Keratinocyte (primary cell): Measurements from ENCODE around the gene IL1RL1. TPM values are rescaled to one million over a fixed set of nuclear protein-coding genes. Genes with fewer than 3 reads are reported as not detected.

Experiments used
- DNase-seq: peaks from one replicate; pipeline ENCODE4 v3.0.0-alpha.2; 2011; ENCODE audit warnings: low read depth, missing footprints, low spot score
- FAIRE-seq: peaks from 2 replicates; lab custom pipeline; 2011; peaks lifted over from hg19 to GRCh38; lab: Jason Lieb, UNC
- H2AFZ ChIP-seq: 2 replicates; pipeline ENCODE4 v1.6.0; 2012; ENCODE audit warnings: low read length, control low read depth, inconsistent platforms; ENCODE audit not compliant: control insufficient read depth
- H3K27ac ChIP-seq: 2 replicates; pipeline ENCODE4 v1.5.1; 2011; ENCODE audit warnings: low read length; ENCODE audit not compliant: control insufficient read depth, insufficient read depth
- H3K27me3 ChIP-seq: 3 replicates; pipeline ENCODE4 v1.6.0; 2011; ENCODE audit warnings: low read length; ENCODE audit not compliant: control insufficient read depth, insufficient read depth; ENCODE audit errors: extremely low read depth
- H3K36me3 ChIP-seq, 2 experiments: 2 replicates in 1 of 2; 3 replicates in 1 of 2; pipeline ENCODE4 v1.5.1; 2011; ENCODE audit warnings: low read length in 2 of 2, mild to moderate bottlenecking in 1 of 2; ENCODE audit not compliant: control insufficient read depth in 2 of 2, insufficient read depth in 2 of 2; ENCODE audit errors: extremely low read depth in 1 of 2
- H3K4me1 ChIP-seq: 3 replicates; pipeline ENCODE4 v1.5.1; 2011; ENCODE audit warnings: low read length; ENCODE audit not compliant: control insufficient read depth, insufficient read depth; ENCODE audit errors: extremely low read depth
- H3K4me2 ChIP-seq: 3 replicates; pipeline ENCODE4 v1.6.0; 2011; ENCODE audit warnings: low read depth, low read length; ENCODE audit not compliant: control insufficient read depth, insufficient read depth; ENCODE audit errors: extremely low read depth
- H3K4me3 ChIP-seq, 3 experiments: fragments of 200-600 bp in 1 of 3; sonication (generic) in 1 of 3; 2 replicates in 2 of 3; 3 replicates in 1 of 3; pipeline ENCODE4 v1.5.1; 2011 to 2016; ENCODE audit warnings: low read length in 3 of 3, mild to moderate bottlenecking in 3 of 3, control low read depth in 2 of 3, inconsistent platforms in 1 of 3, low read depth in 1 of 3, mixed read lengths in 1 of 3, mixed run types in 1 of 3, moderate library complexity in 1 of 3; ENCODE audit not compliant: control insufficient read depth in 2 of 3, insufficient read depth in 2 of 3; ENCODE audit errors: extremely low read depth in 1 of 3
- H3K79me2 ChIP-seq: 2 replicates; pipeline ENCODE4 v1.6.0; 2012; ENCODE audit warnings: low read length; ENCODE audit not compliant: control insufficient read depth, insufficient read depth
- H3K9ac ChIP-seq: 3 replicates; pipeline ENCODE4 v1.6.0; 2011; ENCODE audit warnings: low read length; ENCODE audit not compliant: control insufficient read depth, insufficient read depth; ENCODE audit errors: extremely low read depth
- H3K9me1 ChIP-seq: 3 replicates; pipeline ENCODE4 v1.6.0; 2011; ENCODE audit warnings: low read length; ENCODE audit not compliant: control insufficient read depth, insufficient read depth; ENCODE audit errors: extremely low read depth
- H3K9me3 ChIP-seq: 2 replicates; pipeline ENCODE4 v1.5.1; 2012; ENCODE audit warnings: low read depth, low read length; ENCODE audit not compliant: control insufficient read depth
- H4K20me1 ChIP-seq: 3 replicates; pipeline ENCODE4 v1.6.0; 2011; ENCODE audit warnings: low read length; ENCODE audit not compliant: control insufficient read depth, insufficient read depth; ENCODE audit errors: extremely low read depth
- CTCF ChIP-seq, 3 experiments: IDR thresholded peaks in 1 of 3; conservative IDR thresholded peaks in 1 of 3; optimal IDR thresholded peaks in 1 of 3; 2 replicates in 2 of 3; 3 replicates in 1 of 3; pipeline versions ENCODE3 to v1.5.1; 2011; ENCODE audit warnings: low read length in 3 of 3, mild to moderate bottlenecking in 3 of 3, moderate library complexity in 2 of 3, control low read depth in 1 of 3, inconsistent platforms in 1 of 3; ENCODE audit not compliant: insufficient read depth in 2 of 3; ENCODE audit errors: extremely low read depth in 1 of 3
- EZH2 ChIP-seq: IDR thresholded peaks from one replicate; pipeline ENCODE4 v1.6.1; 2012; ENCODE audit warnings: inconsistent platforms, mild to moderate bottlenecking, low read length, moderate library complexity
- dilution Hi-C: fragments of 300-500 bp; cut with MboI; formaldehyde crosslinking; loops from one replicate; pipeline ENCODE4 v1.7.0; 2020; ENCODE audit warnings: low sequenced_read_pairs; ENCODE audit not compliant: extremely low pct_ligation_motif_present
- polyA plus RNA-seq, 5 experiments: library from polyadenylated mRNA; depleted of rRNA in 3 of 5; stranded (reverse) in 3 of 5; stranded (forward) in 1 of 5; unstranded in 1 of 5; fragments of >200 nt; gene quantifications; 1 replicate in 1 of 5; 2 replicates in 3 of 5; 3 replicates in 1 of 5; pipeline versions ENCODE4 v1.2.1 to v1.2.3, GENCODE V29; 2011 to 2012; ENCODE audit warnings: missing spikeins in 2 of 5, low read depth in 1 of 5, low replicate concordance in 1 of 5

The IL1RL1 gene
- polyA plus RNA-seq, 1 donor (not counting 4 experiments of a cell fraction or from before 2014, with no cell fraction given), result 0.93 TPM

GRCh38 chr2:102295566-102295965 lies 15.8 kb upstream of the IL1RL1 start:
- H3K27me3 ChIP-seq, result peaks cover 8% of the 10 kb centered on the region
- dilution Hi-C loops, result no loop called here
- FAIRE-seq, result no peak

GRCh38 chr2:102296449-102296848 lies 14.9 kb upstream of the IL1RL1 start:
- no peak overlapping the region for H3K27ac ChIP-seq
- no peaks in the 10 kb centered on the region for H3K79me2 ChIP-seq
- dilution Hi-C loops, result no loop called here
- peaks cover 8% of the 10 kb centered on the region for H3K27me3 ChIP-seq
- no peaks in the 10 kb centered on the region for H4K20me1 ChIP-seq
- H3K4me3 ChIP-seq, result no peak overlapping the region
- FAIRE-seq, result no peak
- DNase-seq, result no peak
- H3K4me1 ChIP-seq, result peaks cover 4% of the 10 kb centered on the region
- no peak overlapping the region for H3K4me2 ChIP-seq
- no peak overlapping the region for H3K9ac ChIP-seq
- no peaks in the 10 kb centered on the region for H3K9me3 ChIP-seq
- no peak overlapping the region for H2AFZ ChIP-seq
- TF ChIP-seq CTCF (optimal IDR thresholded peaks at IDR 0.05 in 1 of 3, IDR thresholded peaks at IDR 0.05 in 1 of 3, conservative IDR thresholded peaks at IDR 0.05 in 1 of 3; ENCODE audit: extremely low read depth in 1 of 3, insufficient read depth in 2 of 3, low read length in 3 of 3) (no peak), EZH2 (no peak)
- H3K36me3 ChIP-seq, result no peaks in the 10 kb centered on the region
- H3K9me1 ChIP-seq, result no peaks in the 10 kb centered on the region

More at GRCh38 chr2:102295566-102295965, 15.8 kb upstream of the IL1RL1 start:
- Histone ChIP-seq H4K20me1 (no peaks in the 10 kb centered on the region), H3K4me1 (peaks cover 4% of the 10 kb centered on the region), H3K27ac (no peak overlapping the region), H3K79me2 (no peaks in the 10 kb centered on the region), H3K4me3 (no peak overlapping the region), H2AFZ (no peak overlapping the region), H3K9me1 (no peaks in the 10 kb centered on the region), H3K9ac (no peak overlapping the region), H3K9me3 (no peaks in the 10 kb centered on the region), H3K36me3 (no peaks in the 10 kb centered on the region), H3K4me2 (no peak overlapping the region)
- no peak for TF ChIP-seq CTCF (optimal IDR thresholded peaks at IDR 0.05 in 1 of 3, IDR thresholded peaks at IDR 0.05 in 1 of 3, conservative IDR thresholded peaks at IDR 0.05 in 1 of 3; ENCODE audit: extremely low read depth in 1 of 3, insufficient read depth in 2 of 3, low read length in 3 of 3)
- DNase-seq, result no peak
